Heart left ventricle (tissue), 16 donors: ENCODE measurements around the gene LRRC46. TPM values are rescaled to one million over a fixed set of nuclear protein-coding genes. Genes with fewer than 3 reads are reported as not detected.
A peak's percentile ranks its signal among the peaks of the same experiment; 100 is the strongest.

ENCODE experiments used
- ATAC-seq, 4 donors: fragments of 200-7000 bp; cut with Tn5 transposase; one replicate each; pipeline ENCODE4 v1.9.1; 2020 to 2022; ENCODE audit warnings: moderate library complexity in 4 of 4, mild to moderate bottlenecking in 3 of 4, moderate number of reproducible peaks in 1 of 4
- DNase-seq, 5 donors: peaks; one replicate each; pipeline ENCODE4 v3.0.0-alpha.2; 2020
- H3K27ac ChIP-seq, 12 donors: fragments of 200-600 bp; sonication (generic) in 4 of 12; one replicate each; pipeline versions ENCODE4 v1.5.0 to v1.8.0; 2016 to 2022; ENCODE audit warnings: mild to moderate bottlenecking in 2 of 12
- H3K27me3 ChIP-seq, 9 donors: fragments of 200-600 bp; sonication (generic) in 2 of 9; one replicate each; pipeline versions ENCODE4 v1.5.1 to v1.8.0; 2016 to 2022; ENCODE audit warnings: mild to moderate bottlenecking in 3 of 9
- H3K36me3 ChIP-seq, 9 donors: fragments of 200-600 bp; sonication (generic) in 2 of 9; one replicate each; pipeline versions ENCODE4 v1.5.0 to v1.8.0; 2018 to 2022; ENCODE audit warnings: mild to moderate bottlenecking in 2 of 9
- H3K4me1 ChIP-seq, 12 donors: fragments of 200-600 bp; sonication (generic) in 4 of 12; one replicate each; pipeline versions ENCODE4 v1.5.0 to v1.8.0; 2016 to 2022; ENCODE audit warnings: mild to moderate bottlenecking in 3 of 12
- H3K4me3 ChIP-seq, 12 donors: fragments of 200-600 bp; sonication (generic) in 4 of 12; one replicate each; pipeline versions ENCODE4 v1.5.0 to v1.8.0; 2017 to 2022; ENCODE audit warnings: mild to moderate bottlenecking in 9 of 12, moderate library complexity in 4 of 12
- H3K9me3 ChIP-seq, 12 donors: fragments of 200-600 bp; sonication (generic) in 4 of 12; one replicate each; pipeline versions ENCODE4 v1.5.0 to v1.8.0; 2016 to 2022; ENCODE audit warnings: mild to moderate bottlenecking in 1 of 12
- POLR2A ChIP-seq, 2 donors: fragments of 450-650 bp; IDR thresholded peaks; one replicate each; pipeline ENCODE4 v1.6.1; 2017; ENCODE audit warnings: antibody characterized with exemption in 2 of 2, mild to moderate bottlenecking in 2 of 2, moderate library complexity in 2 of 2
- WGBS, 4 donors: extraction: QIAGEN DNeasy Blood & Tissue Kit in 2 of 4; methylation state at CpG; one replicate each; pipeline versions ENCODE4 v1.1.5 to v1.1.7; 2013 to 2018; 5-methylcytosine and 5-hydroxymethylcytosine counted together
- intact Hi-C, 10 donors: fragments of 100-400 bp; cut with DNase I; formaldehyde crosslinking; loops; one replicate each; pipeline versions ENCODE4 v1.11.1 to v1.14.2; 2022
- polyA plus RNA-seq, 2 donors: library from polyadenylated mRNA; stranded (reverse); fragments of 200-250 nt; gene quantifications; one replicate each; pipeline ENCODE4 v1.2.3, GENCODE V29; 2013
- total RNA-seq, 9 donors: library from RNA; depleted of rRNA in 2 of 9; stranded (reverse); fragments of >200 nt in 2 of 9; fragmentation: NEBNext Ultra II Directional in 3 of 9; extraction: Animal tissue kit (Norgen Biotek cat#: 25700) in 3 of 9; gene quantifications; one replicate each; pipeline versions ENCODE4 v1.1.0 to v1.2.4, GENCODE V29; 2016 to 2023
- TF ChIP-seq, protein P1 (sequence below), 12 donors: fragments of 200-600 bp; sonication (generic) in 4 of 12; IDR thresholded peaks; one replicate each; pipeline versions ENCODE4 v1.5.0 to v1.8.0; 2018 to 2022; ENCODE audit warnings: antibody characterized with exemption in 12 of 12, mild to moderate bottlenecking in 5 of 12
- donor health status: ischemic (EF 13 %, LVEDD 7.1; RV severe dilation, severe dysfunction).
- donor health status: healthy with polysubstance abuse.
- donor health status: DM: no; HTN: yes; CAD: no.
- donor health status: DM: no; HTN: no; CAD: no.
- donor health status: ischemic (EF 25% LVEDD 6.9; RV normal size, moderate dysfunction).
- donor health status: ischemic (EF 25% LVEDD 5.7; RV mildly dilated, moderate dysfunction).
- donor health status: healthy.
- donor health status: DM: yes; HTN: yes; CAD: no.
- donor health status: ischemic (EF 35%, LVEDD 5.7; RV mildly dilated, moderate dysfunction).
- donor health status: nonischemic (EF 11% LVEDD 7.7; RV severe dilation, severe dysfunction).
- donor health status: DM: yes; HTN: yes; CAD: no.
- donor health status: PGD.
- donor health status: ischemic (EF 29% LVEDD 5.4; RV normal size, mild dysfunction).
- donor health status: nonischemic (EF 23%, LVEDD 6.1; RV moderate dilation, normal function).

Gene LRRC46
- total and polyA plus RNA-seq, 11 donors = 0.17 to 0.44 (median 0.32) TPM; not detected in 2

DNA sequence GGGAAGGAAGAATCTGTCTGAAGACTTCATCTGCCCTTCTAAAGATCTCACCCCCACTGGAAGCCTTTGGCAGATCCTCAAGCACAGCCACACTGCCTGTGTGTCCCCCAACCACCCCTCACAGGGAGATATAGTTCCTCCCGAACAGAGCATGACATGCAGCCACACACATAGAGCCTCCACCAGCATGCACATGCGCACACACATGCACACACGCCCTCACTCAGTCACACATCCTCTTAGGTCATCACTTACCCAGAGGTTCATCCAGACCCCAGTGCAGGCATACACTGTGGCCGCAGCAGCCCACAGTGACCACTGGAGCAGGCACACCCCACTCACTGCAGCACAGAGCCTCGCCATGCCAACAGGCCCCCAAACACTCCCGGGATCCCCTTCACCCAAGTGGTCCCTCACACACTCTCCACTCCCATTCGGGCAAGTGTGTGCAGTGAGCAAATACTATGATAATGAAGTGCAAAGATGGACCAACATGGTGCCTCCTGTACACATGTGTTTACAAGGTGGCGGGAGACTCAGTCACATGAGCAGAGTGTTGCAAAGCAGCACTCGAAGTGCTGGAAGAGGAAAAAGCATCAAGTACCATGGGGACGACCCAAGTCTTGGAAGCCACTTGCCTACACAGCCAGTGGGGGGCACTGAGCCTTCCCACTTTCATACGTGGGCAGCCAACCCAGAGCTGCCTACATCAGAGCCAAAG is 36.5 kb downstream of the LRRC46 start:
- no peak overlapping the region for H3K27ac ChIP-seq

DNA sequence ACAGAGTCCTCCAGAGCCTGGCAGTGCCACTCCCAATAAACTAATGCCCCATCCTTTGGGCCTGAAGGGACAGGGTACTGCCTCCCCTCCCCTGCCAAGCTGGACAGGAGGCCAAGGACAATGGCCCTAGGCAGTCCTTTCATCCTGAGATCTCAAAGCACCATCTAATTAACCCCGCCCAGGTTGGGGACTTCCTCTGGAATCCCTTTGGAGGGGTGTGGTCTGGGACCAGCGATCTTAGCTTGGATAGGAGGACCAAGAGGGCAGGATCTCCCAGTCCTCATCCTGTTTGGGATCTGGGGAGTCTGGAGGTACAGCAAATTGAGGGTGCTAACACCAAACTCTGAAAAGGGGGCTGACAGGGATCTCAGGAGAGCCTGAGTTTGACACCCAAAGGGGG is 37.6 kb downstream of the LRRC46 start:
- DNase-seq = peak in 1 of 5 donors; percentile 42
- ATAC-seq = no peak
- no peaks in the 10 kb centered on the region for H3K9me3 ChIP-seq
- 31 to 56% (median 49%) methylated on average over 2 of the region's 2 CpGs for WGBS, 4 donors
- intact Hi-C loops = no loop called here
- no peaks in the 10 kb centered on the region for H3K36me3 ChIP-seq
- H3K4me3 ChIP-seq = no peak overlapping the region
- peaks cover 0 to 8% (median 0%) of the 10 kb centered on the region in 12 donors for H3K4me1 ChIP-seq
- no peak overlapping the region for H3K27ac ChIP-seq
- peaks cover 0 to 55% (median 18%) of the 10 kb centered on the region in 9 donors for H3K27me3 ChIP-seq
- TF ChIP-seq, protein P1, sequence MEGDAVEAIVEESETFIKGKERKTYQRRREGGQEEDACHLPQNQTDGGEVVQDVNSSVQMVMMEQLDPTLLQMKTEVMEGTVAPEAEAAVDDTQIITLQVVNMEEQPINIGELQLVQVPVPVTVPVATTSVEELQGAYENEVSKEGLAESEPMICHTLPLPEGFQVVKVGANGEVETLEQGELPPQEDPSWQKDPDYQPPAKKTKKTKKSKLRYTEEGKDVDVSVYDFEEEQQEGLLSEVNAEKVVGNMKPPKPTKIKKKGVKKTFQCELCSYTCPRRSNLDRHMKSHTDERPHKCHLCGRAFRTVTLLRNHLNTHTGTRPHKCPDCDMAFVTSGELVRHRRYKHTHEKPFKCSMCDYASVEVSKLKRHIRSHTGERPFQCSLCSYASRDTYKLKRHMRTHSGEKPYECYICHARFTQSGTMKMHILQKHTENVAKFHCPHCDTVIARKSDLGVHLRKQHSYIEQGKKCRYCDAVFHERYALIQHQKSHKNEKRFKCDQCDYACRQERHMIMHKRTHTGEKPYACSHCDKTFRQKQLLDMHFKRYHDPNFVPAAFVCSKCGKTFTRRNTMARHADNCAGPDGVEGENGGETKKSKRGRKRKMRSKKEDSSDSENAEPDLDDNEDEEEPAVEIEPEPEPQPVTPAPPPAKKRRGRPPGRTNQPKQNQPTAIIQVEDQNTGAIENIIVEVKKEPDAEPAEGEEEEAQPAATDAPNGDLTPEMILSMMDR (IDR thresholded peaks at IDR 0.05) = no peak
- no peak for TF ChIP-seq POLR2A (IDR thresholded peaks at IDR 0.05)

More for the DNA sequence above, 36.5 kb downstream of the LRRC46 start:
- 87 to 91% (median 89%) methylated on average over 10 to 11 of the region's 11 CpGs for WGBS, 4 donors
- peak in 1 of 5 donors; percentile 19 for DNase-seq
- Histone ChIP-seq H3K36me3 (no peaks in the 10 kb centered on the region), H3K9me3 (no peaks in the 10 kb centered on the region), H3K27me3 (peaks cover 0 to 48% (median 13%) of the 10 kb centered on the region in 9 donors), H3K4me3 (no peak overlapping the region), H3K4me1 (peaks cover 0 to 8% (median 0%) of the 10 kb centered on the region in 12 donors)
- intact Hi-C loops = no loop called here
- ATAC-seq = no peak
- TF ChIP-seq, protein P1 (IDR thresholded peaks at IDR 0.05) = no peak
- no peak for TF ChIP-seq POLR2A (IDR thresholded peaks at IDR 0.05)

DNA sequence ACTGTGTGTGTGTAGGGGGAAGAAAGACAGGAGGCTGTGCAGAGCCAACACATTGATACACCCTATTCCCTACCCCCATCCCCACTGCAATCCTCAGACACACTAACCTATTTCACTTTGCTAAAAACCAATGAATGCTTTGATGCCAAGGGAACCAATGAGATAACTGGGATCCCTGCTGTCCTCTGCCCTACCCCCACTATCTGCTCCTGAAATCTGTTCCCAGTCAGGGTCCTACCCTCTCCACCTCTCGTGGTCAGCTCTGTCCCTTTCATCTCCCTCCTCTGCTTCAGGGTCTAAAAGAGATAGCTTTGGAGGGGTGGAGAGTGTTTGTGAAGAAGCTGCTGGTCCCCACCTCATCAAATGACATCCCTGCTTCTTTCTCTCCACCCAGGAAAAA is 38.6 kb downstream of the LRRC46 start:
- H3K27me3 ChIP-seq = peaks cover 0 to 61% (median 18%) of the 10 kb centered on the region in 9 donors
- WGBS, 4 donors = 9 to 53% (median 41%) methylated on average over 1 of the region's 1 CpG
- H3K9me3 ChIP-seq = no peaks in the 10 kb centered on the region
- ATAC-seq = no peak
- no peaks in the 10 kb centered on the region for H3K36me3 ChIP-seq
- TF ChIP-seq, protein P1 (IDR thresholded peaks at IDR 0.05) = no peak
- TF ChIP-seq POLR2A (IDR thresholded peaks at IDR 0.05) = no peak
- no peak overlapping the region for H3K27ac ChIP-seq
- DNase-seq = no peak
- intact Hi-C loops = no loop called here
- no peak overlapping the region for H3K4me3 ChIP-seq
- H3K4me1 ChIP-seq = peaks cover 0 to 8% (median 0%) of the 10 kb centered on the region in 12 donors

DNA sequence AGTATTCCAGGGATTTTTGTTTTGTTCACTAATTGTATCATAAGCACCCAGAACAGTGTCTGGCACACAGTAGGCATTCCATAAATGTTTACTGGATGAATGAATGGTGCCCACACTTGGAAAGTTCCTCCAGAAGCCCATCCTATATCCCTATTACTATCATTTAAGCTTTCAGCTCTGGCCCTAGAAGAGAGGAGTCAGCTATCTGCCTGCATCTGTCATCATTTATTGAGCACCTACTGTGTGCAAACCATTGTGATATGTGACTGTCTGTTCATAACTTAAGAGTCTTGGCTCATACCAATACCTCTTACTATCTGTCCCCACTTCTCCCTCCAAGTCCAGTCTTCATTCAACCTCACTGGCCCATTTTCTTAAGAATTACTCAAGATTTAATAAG is 39.6 kb downstream of the LRRC46 start:
- intact Hi-C loops = no loop called here
- Histone ChIP-seq H3K4me3 (no peak overlapping the region), H3K27me3 (peaks cover 0 to 71% (median 18%) of the 10 kb centered on the region in 9 donors), H3K9me3 (no peaks in the 10 kb centered on the region), H3K36me3 (no peaks in the 10 kb centered on the region), H3K27ac (no peak overlapping the region), H3K4me1 (peaks cover 0 to 8% (median 0%) of the 10 kb centered on the region in 12 donors)
- TF ChIP-seq POLR2A (IDR thresholded peaks at IDR 0.05) = no peak
- TF ChIP-seq, protein P1 (IDR thresholded peaks at IDR 0.05) = no peak
- no peak for ATAC-seq
- DNase-seq = no peak
